Left ventricle myocardium inferior (tissue), 1 donor: Measurements from ENCODE around the gene INPP4B. TPM values are rescaled to one million over a fixed set of nuclear protein-coding genes. Genes with fewer than 3 reads are reported as not detected.

ENCODE experiments used
- DNase-seq: peaks from one replicate; pipeline ENCODE4 v3.0.0-alpha.2; 2020
- H3K27ac ChIP-seq: fragments of 200-600 bp; replicated peaks from 2 replicates; pipeline ENCODE4 v1.8.0; 2021
- H3K27me3 ChIP-seq: fragments of 200-600 bp; 2 replicates; pipeline ENCODE4 v1.8.0; 2021; ENCODE audit warnings: low read depth
- H3K36me3 ChIP-seq: fragments of 200-600 bp; 2 replicates; pipeline ENCODE4 v1.8.0; 2021
- H3K4me1 ChIP-seq: fragments of 200-600 bp; 2 replicates; pipeline ENCODE4 v1.8.0; 2021
- H3K4me3 ChIP-seq: fragments of 200-600 bp; 2 replicates; pipeline ENCODE4 v1.8.0; 2021; ENCODE audit warnings: mild to moderate bottlenecking, moderate library complexity
- H3K9me3 ChIP-seq: fragments of 200-600 bp; replicated peaks from 2 replicates; pipeline ENCODE4 v1.8.0; 2021
- CTCF ChIP-seq: fragments of 200-600 bp; IDR thresholded peaks from 2 replicates; pipeline ENCODE4 v1.8.0; 2021; ENCODE audit warnings: antibody characterized with exemption, mild to moderate bottlenecking, borderline replicate concordance
- intact Hi-C: fragments of 100-400 bp; cut with micrococcal nuclease; formaldehyde crosslinking; loops from one replicate; pipeline ENCODE4 v1.11.0; 2022
- total RNA-seq: library from RNA; stranded (reverse); fragmentation: NEBNext Ultra II Directional; extraction: Animal tissue kit (Norgen Biotek cat#: 25700); gene quantifications from one replicate; pipeline ENCODE4 v1.2.1, GENCODE V29; 2021
- donor health status: DM: no; HTN: yes; CAD: no; lungs with severe emphysema.

The INPP4B gene
- total RNA-seq, 1 donor from 2014 or later, result 61.1 TPM

- no peak for DNase-seq
- peaks cover 22% of the 10 kb centered on the region for H3K4me1 ChIP-seq
- TF ChIP-seq CTCF, result no peak
- no peak overlapping the region for H3K4me3 ChIP-seq
- no peaks in the 10 kb centered on the region for H3K9me3 ChIP-seq
- intact Hi-C loops, result no loop called here
- no peak overlapping the region for H3K27ac ChIP-seq
- H3K36me3 ChIP-seq, result no peaks in the 10 kb centered on the region
- no peaks in the 10 kb centered on the region for H3K27me3 ChIP-seq
Observed at GRCh38 chr4:142383800-142384470, 462.2 kb downstream of the INPP4B start.

GRCh38 chr4:142383354-142383753 lies 462.7 kb downstream of the INPP4B start:
- Histone ChIP-seq H3K4me1 (peaks cover 28% of the 10 kb centered on the region), H3K9me3 (no peaks in the 10 kb centered on the region), H3K4me3 (no peak overlapping the region), H3K27ac (no peak overlapping the region), H3K27me3 (no peaks in the 10 kb centered on the region), H3K36me3 (no peaks in the 10 kb centered on the region)
- no peak for DNase-seq
- TF ChIP-seq CTCF, result no peak
- intact Hi-C loops, result no loop called here

- Histone ChIP-seq H3K27ac (peak overlapping the region; percentile 57), H3K27me3 (no peaks in the 10 kb centered on the region), H3K9me3 (no peaks in the 10 kb centered on the region), H3K4me1 (peaks cover 58% of the 10 kb centered on the region), H3K4me3 (no peak overlapping the region), H3K36me3 (no peaks in the 10 kb centered on the region)
- DNase-seq, result no peak
- intact Hi-C loops, result no loop called here
- no peak for TF ChIP-seq CTCF
Observed at GRCh38 chr4:142380052-142380602, 466.0 kb downstream of the INPP4B start.

GRCh38 chr4:142379277-142380051 lies 466.6 kb downstream of the INPP4B start:
- Histone ChIP-seq H3K4me1 (peaks cover 63% of the 10 kb centered on the region), H3K4me3 (no peak overlapping the region), H3K27ac (peak overlapping the region; percentile 57), H3K27me3 (no peaks in the 10 kb centered on the region), H3K36me3 (no peaks in the 10 kb centered on the region), H3K9me3 (no peaks in the 10 kb centered on the region)
- no peak for TF ChIP-seq CTCF
- no peak for DNase-seq
- intact Hi-C loops, result no loop called here

- Histone ChIP-seq H3K4me3 (no peak overlapping the region), H3K36me3 (no peaks in the 10 kb centered on the region)
- intact Hi-C loops, result no loop called here
Observed at GRCh38 chr4:142378179-142378578, 467.9 kb downstream of the INPP4B start.

More at GRCh38 chr4:142378179-142378578, 467.9 kb downstream of the INPP4B start:
- peaks cover 69% of the 10 kb centered on the region for H3K4me1 ChIP-seq
- TF ChIP-seq CTCF, result no peak
- DNase-seq, result no peak
- H3K27me3 ChIP-seq, result no peaks in the 10 kb centered on the region
- peak overlapping the region; percentile 57 for H3K27ac ChIP-seq
- no peaks in the 10 kb centered on the region for H3K9me3 ChIP-seq
